ENCODE results near the gene PYROXD2.
A peak's percentile ranks its signal among the peaks of the same experiment; 100 is the strongest.

Gene PYROXD2

GRCh38 chr10:98374217-98374985 lies 40.6 kb downstream of the PYROXD2 start:
- peak; percentile 15 for DNase-seq (ENCODE audit: low read depth)
- TF ChIP-seq, protein P1, sequence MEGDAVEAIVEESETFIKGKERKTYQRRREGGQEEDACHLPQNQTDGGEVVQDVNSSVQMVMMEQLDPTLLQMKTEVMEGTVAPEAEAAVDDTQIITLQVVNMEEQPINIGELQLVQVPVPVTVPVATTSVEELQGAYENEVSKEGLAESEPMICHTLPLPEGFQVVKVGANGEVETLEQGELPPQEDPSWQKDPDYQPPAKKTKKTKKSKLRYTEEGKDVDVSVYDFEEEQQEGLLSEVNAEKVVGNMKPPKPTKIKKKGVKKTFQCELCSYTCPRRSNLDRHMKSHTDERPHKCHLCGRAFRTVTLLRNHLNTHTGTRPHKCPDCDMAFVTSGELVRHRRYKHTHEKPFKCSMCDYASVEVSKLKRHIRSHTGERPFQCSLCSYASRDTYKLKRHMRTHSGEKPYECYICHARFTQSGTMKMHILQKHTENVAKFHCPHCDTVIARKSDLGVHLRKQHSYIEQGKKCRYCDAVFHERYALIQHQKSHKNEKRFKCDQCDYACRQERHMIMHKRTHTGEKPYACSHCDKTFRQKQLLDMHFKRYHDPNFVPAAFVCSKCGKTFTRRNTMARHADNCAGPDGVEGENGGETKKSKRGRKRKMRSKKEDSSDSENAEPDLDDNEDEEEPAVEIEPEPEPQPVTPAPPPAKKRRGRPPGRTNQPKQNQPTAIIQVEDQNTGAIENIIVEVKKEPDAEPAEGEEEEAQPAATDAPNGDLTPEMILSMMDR (conservative IDR thresholded peaks at IDR 0.05; ENCODE audit: low read depth, low read length), result no peak
- no peak overlapping the region for H3K4me3 ChIP-seq (ENCODE audit: low read length)

- DNase-seq (ENCODE audit: low read depth), result no peak
- H3K4me3 ChIP-seq (ENCODE audit: low read length), result no peak overlapping the region
- TF ChIP-seq, protein P1 (conservative IDR thresholded peaks at IDR 0.05; ENCODE audit: low read depth, low read length), result no peak
Observed at GRCh38 chr10:98373260-98374040, 41.5 kb downstream of the PYROXD2 start.

- H3K4me3 ChIP-seq (ENCODE audit: low read length), result no peak overlapping the region
- TF ChIP-seq, protein P1 (conservative IDR thresholded peaks at IDR 0.05; ENCODE audit: low read depth, low read length), result no peak
- DNase-seq (ENCODE audit: low read depth), result no peak
Observed at GRCh38 chr10:98370831-98371820, 43.9 kb downstream of the PYROXD2 start.

- no peak for DNase-seq (ENCODE audit: low read depth)
- TF ChIP-seq, protein P1 (conservative IDR thresholded peaks at IDR 0.05; ENCODE audit: low read depth, low read length), result no peak
- no peak overlapping the region for H3K4me3 ChIP-seq (ENCODE audit: low read length)
Observed at GRCh38 chr10:98369801-98370200, 45.2 kb downstream of the PYROXD2 start.

GRCh38 chr10:98368644-98369043 lies 46.3 kb downstream of the PYROXD2 start:
- TF ChIP-seq, protein P1 (conservative IDR thresholded peaks at IDR 0.05; ENCODE audit: low read depth, low read length), result no peak
- H3K4me3 ChIP-seq (ENCODE audit: low read length), result no peak overlapping the region
- no peak for DNase-seq (ENCODE audit: low read depth)

GRCh38 chr10:98367604-98368451 lies 47.2 kb downstream of the PYROXD2 start:
- TF ChIP-seq, protein P1 (conservative IDR thresholded peaks at IDR 0.05; ENCODE audit: low read depth, low read length), result no peak
- DNase-seq (ENCODE audit: low read depth), result peak; percentile 18

More at GRCh38 chr10:98367604-98368451, 47.2 kb downstream of the PYROXD2 start:
- no peak overlapping the region for H3K4me3 ChIP-seq (ENCODE audit: low read length)

All from retinal pigment epithelial cell (primary cell).